HepG2 (cell line): ENCODE measurements around the gene SINHCAF.

ENCODE experiments used
- HCFC1 ChIP-seq: fragments of 150-350 bp; IDR thresholded peaks from 2 replicates; pipeline ENCODE4 v1.6.1; 2014; ENCODE audit warnings: low read depth, low read length
- ONECUT2 ChIP-seq: sonication (generic); formaldehyde crosslinking; IDR thresholded peaks from 2 replicates; pipeline ENCODE4 v1.4.0; 2020; ENCODE audit warnings: missing genetic modification reagents
- YY1 ChIP-seq: IDR thresholded peaks from 2 replicates; pipeline ENCODE4 v1.6.1; 2011; ENCODE audit warnings: low read length, low read depth, moderate library complexity, mild to moderate bottlenecking; ENCODE audit not compliant: insufficient read depth, insufficient replicate concordance
- ZNF329 ChIP-seq: sonication (generic); formaldehyde crosslinking; IDR thresholded peaks from 2 replicates; pipeline ENCODE4 v1.9.0; 2021; ENCODE audit warnings: low read depth, mild to moderate bottlenecking, missing genetic modification reagents
- ZNF747 ChIP-seq: sonication (generic); formaldehyde crosslinking; IDR thresholded peaks from 2 replicates; pipeline ENCODE4 v1.8.1; 2023; ENCODE audit warnings: missing genetic modification reagents, mild to moderate bottlenecking, borderline replicate concordance
- ZZZ3 ChIP-seq: sonication (generic); formaldehyde crosslinking; IDR thresholded peaks from 2 replicates; pipeline ENCODE4 v1.4.0; 2020; ENCODE audit warnings: missing genetic modification reagents, mild to moderate bottlenecking, borderline replicate concordance
- TF ChIP-seq, protein P1 (sequence below): sonication (generic); formaldehyde crosslinking; IDR thresholded peaks from 2 replicates; pipeline ENCODE4 v1.5.0; 2020; ENCODE audit warnings: mild to moderate bottlenecking, missing genetic modification reagents, moderate library complexity
- TF ChIP-seq, protein P2 (sequence below): sonication (generic); formaldehyde crosslinking; IDR thresholded peaks from 2 replicates; pipeline ENCODE4 v1.4.0; 2020; ENCODE audit warnings: mild to moderate bottlenecking, missing genetic modification reagents

DNA sequence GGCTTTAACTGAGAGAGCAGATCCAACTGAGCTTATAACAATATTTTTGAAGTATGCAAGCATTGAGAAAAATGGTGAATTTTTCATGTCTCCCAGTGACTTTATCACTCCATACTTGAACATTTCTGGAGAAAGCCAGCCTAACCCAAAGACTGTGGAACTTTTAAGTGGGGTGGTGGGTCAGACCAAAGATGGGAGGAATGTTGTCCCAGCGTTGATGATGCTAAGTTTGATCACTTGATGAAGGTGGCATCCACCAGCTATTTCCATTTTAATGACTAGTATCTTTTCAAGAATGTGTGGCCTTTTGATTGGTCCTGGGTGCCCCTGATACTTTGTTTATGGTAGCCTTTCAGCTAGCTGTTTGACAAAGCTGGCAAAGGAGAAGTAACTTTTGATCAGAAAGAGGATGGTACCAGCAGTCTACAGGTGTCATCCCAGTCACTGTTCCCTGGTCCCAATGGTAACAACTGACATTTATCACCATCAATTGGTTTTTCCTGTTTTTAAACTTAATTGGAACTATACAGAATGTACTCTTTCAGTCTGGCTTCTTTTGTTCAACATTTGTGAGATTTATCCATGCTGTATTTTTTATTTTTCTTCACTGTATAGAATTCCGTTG is 14.2 kb downstream of the SINHCAF start:
- no peak for TF ChIP-seq ZZZ3
- TF ChIP-seq, protein P1, sequence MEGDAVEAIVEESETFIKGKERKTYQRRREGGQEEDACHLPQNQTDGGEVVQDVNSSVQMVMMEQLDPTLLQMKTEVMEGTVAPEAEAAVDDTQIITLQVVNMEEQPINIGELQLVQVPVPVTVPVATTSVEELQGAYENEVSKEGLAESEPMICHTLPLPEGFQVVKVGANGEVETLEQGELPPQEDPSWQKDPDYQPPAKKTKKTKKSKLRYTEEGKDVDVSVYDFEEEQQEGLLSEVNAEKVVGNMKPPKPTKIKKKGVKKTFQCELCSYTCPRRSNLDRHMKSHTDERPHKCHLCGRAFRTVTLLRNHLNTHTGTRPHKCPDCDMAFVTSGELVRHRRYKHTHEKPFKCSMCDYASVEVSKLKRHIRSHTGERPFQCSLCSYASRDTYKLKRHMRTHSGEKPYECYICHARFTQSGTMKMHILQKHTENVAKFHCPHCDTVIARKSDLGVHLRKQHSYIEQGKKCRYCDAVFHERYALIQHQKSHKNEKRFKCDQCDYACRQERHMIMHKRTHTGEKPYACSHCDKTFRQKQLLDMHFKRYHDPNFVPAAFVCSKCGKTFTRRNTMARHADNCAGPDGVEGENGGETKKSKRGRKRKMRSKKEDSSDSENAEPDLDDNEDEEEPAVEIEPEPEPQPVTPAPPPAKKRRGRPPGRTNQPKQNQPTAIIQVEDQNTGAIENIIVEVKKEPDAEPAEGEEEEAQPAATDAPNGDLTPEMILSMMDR: no peak
- TF ChIP-seq ONECUT2: no peak
- TF ChIP-seq, protein P2, sequence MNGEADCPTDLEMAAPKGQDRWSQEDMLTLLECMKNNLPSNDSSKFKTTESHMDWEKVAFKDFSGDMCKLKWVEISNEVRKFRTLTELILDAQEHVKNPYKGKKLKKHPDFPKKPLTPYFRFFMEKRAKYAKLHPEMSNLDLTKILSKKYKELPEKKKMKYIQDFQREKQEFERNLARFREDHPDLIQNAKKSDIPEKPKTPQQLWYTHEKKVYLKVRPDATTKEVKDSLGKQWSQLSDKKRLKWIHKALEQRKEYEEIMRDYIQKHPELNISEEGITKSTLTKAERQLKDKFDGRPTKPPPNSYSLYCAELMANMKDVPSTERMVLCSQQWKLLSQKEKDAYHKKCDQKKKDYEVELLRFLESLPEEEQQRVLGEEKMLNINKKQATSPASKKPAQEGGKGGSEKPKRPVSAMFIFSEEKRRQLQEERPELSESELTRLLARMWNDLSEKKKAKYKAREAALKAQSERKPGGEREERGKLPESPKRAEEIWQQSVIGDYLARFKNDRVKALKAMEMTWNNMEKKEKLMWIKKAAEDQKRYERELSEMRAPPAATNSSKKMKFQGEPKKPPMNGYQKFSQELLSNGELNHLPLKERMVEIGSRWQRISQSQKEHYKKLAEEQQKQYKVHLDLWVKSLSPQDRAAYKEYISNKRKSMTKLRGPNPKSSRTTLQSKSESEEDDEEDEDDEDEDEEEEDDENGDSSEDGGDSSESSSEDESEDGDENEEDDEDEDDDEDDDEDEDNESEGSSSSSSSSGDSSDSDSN (CRISPR knock-in tag): no peak
- no peak for TF ChIP-seq HCFC1
- no peak for TF ChIP-seq YY1
- no peak for TF ChIP-seq ZNF329
- TF ChIP-seq ZNF747: no peak
